ENCODE measurements around the gene RAB24.
"Not testable (repeated sequence)": the region's sequence is repeated elsewhere in the genome, so short reads cannot be mapped to it uniquely, and the experiment has no call there.

RAB24 gene

GRCh38 chr5:177310757-177311391 lies 7.4 kb upstream of the RAB24 start:
- no peak for DNase-seq

- no peak for DNase-seq
Observed at GRCh38 chr5:177310332-177310731, 6.8 kb upstream of the RAB24 start.

- peak; percentile 74 for DNase-seq
Observed at GRCh38 chr5:177309351-177310191, 6.1 kb upstream of the RAB24 start.

- DNase-seq = no peak
Observed at GRCh38 chr5:177308740-177309139, 5.2 kb upstream of the RAB24 start.

- DNase-seq = no peak
Observed at GRCh38 chr5:177307544-177308363, 4.2 kb upstream of the RAB24 start.

- no peak for DNase-seq
Observed at GRCh38 chr5:177306674-177307543, 3.4 kb upstream of the RAB24 start.

GRCh38 chr5:177306103-177306640 lies 2.7 kb upstream of the RAB24 start:
- not testable (repeated sequence) for DNase-seq

GRCh38 chr5:177304392-177305119 lies 1.0 kb upstream of the RAB24 start:
- no peak for DNase-seq

- DNase-seq = no peak
Observed at GRCh38 chr5:177303925-177304391, 439 bp upstream of the RAB24 start.

GRCh38 chr5:177302354-177303110 lies 987 bp downstream of the RAB24 start:
- DNase-seq = no peak

- no peak for DNase-seq
Observed at GRCh38 chr5:177301503-177302165, 1.9 kb downstream of the RAB24 start.

GRCh38 chr5:177300951-177301350 lies 2.6 kb downstream of the RAB24 start:
- DNase-seq = no peak

- DNase-seq = no peak
Observed at GRCh38 chr5:177300236-177300880, 3.2 kb downstream of the RAB24 start.

- DNase-seq = no peak
Observed at GRCh38 chr5:177299697-177300096, 3.8 kb downstream of the RAB24 start.

GRCh38 chr5:177297922-177298321 lies 5.6 kb downstream of the RAB24 start:
- no peak for DNase-seq

GRCh38 chr5:177296581-177296980 lies 6.9 kb downstream of the RAB24 start:
- no peak for DNase-seq

GRCh38 chr5:177295924-177296323 lies 7.6 kb downstream of the RAB24 start:
- no peak for DNase-seq

GRCh38 chr5:177294632-177295031 lies 8.9 kb downstream of the RAB24 start:
- no peak for DNase-seq

- no peak for DNase-seq
Observed at GRCh38 chr5:177293819-177294581, 9.5 kb downstream of the RAB24 start.

Data from activated naive CD4-positive, alpha-beta T cell treated with anti-CD3 and anti-CD28 coated beads, Interleukin-2, amount 50 U/mL, for 16 hours (primary cell).